Spleen (tissue), 11 donors: ENCODE data around the gene TRIML1. TPM values are rescaled to one million over a fixed set of nuclear protein-coding genes. Genes with fewer than 3 reads are reported as not detected.

Experiments used
- DNase-seq: peaks from one replicate; pipeline ENCODE4 v3.0.0-alpha.2; 2020
- H3K27ac ChIP-seq, 8 donors: fragments of 200-600 bp; sonication (generic) in 7 of 8; 1 replicate in 4 of 8; 2 replicates in 4 of 8; pipeline versions ENCODE4 v1.5.0 to v1.8.0; 2016 to 2021; ENCODE audit warnings: inconsistent platforms in 4 of 8, mild to moderate bottlenecking in 4 of 8, moderate library complexity in 1 of 8
- H3K27me3 ChIP-seq, 7 donors: fragments of 200-600 bp; sonication (generic) in 6 of 7; replicated peaks in 1 of 7; 1 replicate in 4 of 7; 2 replicates in 3 of 7; pipeline versions ENCODE4 v1.5.0 to v1.8.0; 2016 to 2021; ENCODE audit warnings: inconsistent platforms in 3 of 7, mild to moderate bottlenecking in 1 of 7
- H3K36me3 ChIP-seq, 6 donors: fragments of 200-600 bp; sonication (generic) in 5 of 6; 1 replicate in 4 of 6; 2 replicates in 2 of 6; pipeline versions ENCODE4 v1.5.0 to v1.8.0; 2016 to 2021; ENCODE audit warnings: inconsistent platforms in 2 of 6
- H3K4me1 ChIP-seq, 6 donors: fragments of 200-600 bp; sonication (generic) in 5 of 6; 1 replicate in 3 of 6; 2 replicates in 3 of 6; pipeline versions ENCODE4 v1.5.0 to v1.8.0; 2016 to 2021; ENCODE audit warnings: inconsistent platforms in 3 of 6
- H3K4me3 ChIP-seq, 8 donors: fragments of 200-600 bp; sonication (generic) in 7 of 8; 1 replicate in 4 of 8; 2 replicates in 4 of 8; pipeline versions ENCODE4 v1.5.0 to v1.8.0; 2016 to 2021; ENCODE audit warnings: inconsistent platforms in 4 of 8, mild to moderate bottlenecking in 4 of 8, moderate library complexity in 2 of 8
- H3K9me3 ChIP-seq, 8 donors: fragments of 200-600 bp; sonication (generic) in 7 of 8; 1 replicate in 4 of 8; 2 replicates in 4 of 8; pipeline versions ENCODE4 v1.5.0 to v1.8.0; 2016 to 2021; ENCODE audit warnings: inconsistent platforms in 4 of 8
- POLR2A ChIP-seq, 3 donors: fragments of 450-650 bp; IDR thresholded peaks; one replicate each; pipeline ENCODE4 v1.5.1; 2017; ENCODE audit warnings: antibody characterized with exemption in 3 of 3, mild to moderate bottlenecking in 1 of 3
- POLR2AphosphoS5 ChIP-seq, 3 donors: sonication (generic); formaldehyde crosslinking; IDR thresholded peaks; one replicate each; pipeline ENCODE4 v1.5.1; 2017; ENCODE audit warnings: antibody characterized with exemption in 3 of 3
- WGBS, 5 donors: extraction: QIAGEN DNeasy Blood & Tissue Kit in 3 of 5; methylation state at CpG; one replicate each; pipeline versions ENCODE4 v1.1.5 to v1.1.7; 2013 to 2018; 5-methylcytosine and 5-hydroxymethylcytosine counted together
- intact Hi-C: fragments of 100-400 bp; cut with DNase I; formaldehyde crosslinking; loops from one replicate; pipeline ENCODE4 v1.15.0; 2023; ENCODE audit warnings: low total_unique reads
- polyA plus RNA-seq, 3 donors: library from polyadenylated mRNA; stranded (reverse); fragments of 200-250 nt; gene quantifications; one replicate each; pipeline ENCODE4 v1.2.1, GENCODE V29; 2013
- total RNA-seq, 7 donors: library from RNA; depleted of rRNA in 3 of 7; stranded (reverse); fragments of >200 nt in 3 of 7; fragmentation: NEBNext Ultra II Directional in 4 of 7; extraction: Animal tissue kit (Norgen Biotek cat#: 25700) in 4 of 7; gene quantifications; one replicate each; pipeline versions ENCODE4 v1.1.0 to v1.2.1, GENCODE V29; 2016 to 2021
- TF ChIP-seq, protein P1 (sequence below), 11 experiments: fragments of 200-600 bp in 7 of 11; fragments of 450-650 bp in 4 of 11; sonication (generic) in 4 of 11; IDR thresholded peaks in 8 of 11; conservative IDR thresholded peaks in 3 of 11; 1 replicate in 7 of 11; 2 replicates in 4 of 11; pipeline versions ENCODE4 v1.4.0 to v1.8.0; 2016 to 2021; ENCODE audit warnings: antibody characterized with exemption in 11 of 11, inconsistent platforms in 4 of 11, mild to moderate bottlenecking in 1 of 11
- donor health status: healthy with polysubstance abuse.
- donor health status: DM: no; HTN: no; CAD: no; lungs with moderate emphysema.
- donor health status: DM: no; HTN: no; CAD: no.
- donor health status: Bipolar disorder and iron deficiency.
- donor health status: healthy.
- donor health status: DM: no; HTN: no; CAD: no.
- donor health status: DM: yes; HTN: yes; CAD: no.

Gene TRIML1
- total and polyA plus RNA-seq, 10 donors = not detected

DNA sequence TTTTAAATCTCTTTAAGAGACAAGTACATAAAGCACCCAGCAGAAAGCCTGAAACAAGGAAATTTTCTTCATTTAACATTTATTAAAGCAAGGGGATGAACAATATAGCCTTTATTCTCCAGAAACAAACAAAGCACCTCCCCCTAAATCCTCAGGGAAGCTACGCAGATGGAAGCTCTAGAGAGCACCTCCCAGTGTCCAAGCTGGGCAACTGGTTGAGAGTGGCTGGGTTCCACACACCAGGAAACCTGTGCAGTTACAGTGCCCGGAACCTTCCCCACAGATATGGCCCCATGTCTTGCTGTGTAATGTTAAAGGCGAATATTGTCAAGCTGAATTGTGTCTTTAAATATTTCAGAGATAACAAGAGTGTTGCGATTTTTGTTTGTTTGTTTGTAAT lies 8.9 kb upstream of the TRIML1 start:
- no peak for DNase-seq
- Histone ChIP-seq H3K9me3 (peaks cover 0 to 9% (median 2%) of the 10 kb centered on the region in 8 donors), H3K4me3 (no peak overlapping the region), H3K27ac (no peak overlapping the region), H3K4me1 (no peaks in the 10 kb centered on the region), H3K27me3 (no peaks in the 10 kb centered on the region), H3K36me3 (no peaks in the 10 kb centered on the region)
- WGBS, 5 donors = 84 to 91% (median 87%) methylated on average over 4 of the region's 4 CpGs
- intact Hi-C loops = no loop called here
- TF ChIP-seq POLR2AphosphoS5 (IDR thresholded peaks at IDR 0.05) (no peak), POLR2A (IDR thresholded peaks at IDR 0.05) (no peak)
- TF ChIP-seq, protein P1, sequence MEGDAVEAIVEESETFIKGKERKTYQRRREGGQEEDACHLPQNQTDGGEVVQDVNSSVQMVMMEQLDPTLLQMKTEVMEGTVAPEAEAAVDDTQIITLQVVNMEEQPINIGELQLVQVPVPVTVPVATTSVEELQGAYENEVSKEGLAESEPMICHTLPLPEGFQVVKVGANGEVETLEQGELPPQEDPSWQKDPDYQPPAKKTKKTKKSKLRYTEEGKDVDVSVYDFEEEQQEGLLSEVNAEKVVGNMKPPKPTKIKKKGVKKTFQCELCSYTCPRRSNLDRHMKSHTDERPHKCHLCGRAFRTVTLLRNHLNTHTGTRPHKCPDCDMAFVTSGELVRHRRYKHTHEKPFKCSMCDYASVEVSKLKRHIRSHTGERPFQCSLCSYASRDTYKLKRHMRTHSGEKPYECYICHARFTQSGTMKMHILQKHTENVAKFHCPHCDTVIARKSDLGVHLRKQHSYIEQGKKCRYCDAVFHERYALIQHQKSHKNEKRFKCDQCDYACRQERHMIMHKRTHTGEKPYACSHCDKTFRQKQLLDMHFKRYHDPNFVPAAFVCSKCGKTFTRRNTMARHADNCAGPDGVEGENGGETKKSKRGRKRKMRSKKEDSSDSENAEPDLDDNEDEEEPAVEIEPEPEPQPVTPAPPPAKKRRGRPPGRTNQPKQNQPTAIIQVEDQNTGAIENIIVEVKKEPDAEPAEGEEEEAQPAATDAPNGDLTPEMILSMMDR (IDR thresholded peaks at IDR 0.05 in 8 of 11, conservative IDR thresholded peaks at IDR 0.05 in 3 of 11) = no peak

DNA sequence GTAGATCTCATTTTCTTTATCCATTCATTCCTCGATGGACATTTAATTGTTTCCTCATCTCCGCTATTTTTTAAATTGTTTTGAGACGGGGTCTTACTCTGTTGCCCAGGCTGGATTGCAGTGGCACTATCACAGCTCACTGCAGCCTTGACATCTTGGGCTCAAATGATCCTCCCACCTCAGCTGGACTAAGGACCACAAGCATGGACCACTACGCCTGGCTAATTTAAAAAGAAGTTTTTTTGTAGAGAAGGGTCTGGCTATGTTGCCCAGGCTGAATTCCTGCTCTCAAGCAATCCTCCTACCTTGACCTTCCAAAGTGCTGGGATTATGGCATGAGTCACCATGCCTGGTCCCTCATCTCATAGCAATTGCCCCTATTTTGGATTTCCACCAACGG lies 7.0 kb upstream of the TRIML1 start:
- no peak for TF ChIP-seq POLR2A (IDR thresholded peaks at IDR 0.05)
- no peak for TF ChIP-seq POLR2AphosphoS5 (IDR thresholded peaks at IDR 0.05)
- Histone ChIP-seq H3K36me3 (no peaks in the 10 kb centered on the region), H3K27me3 (no peaks in the 10 kb centered on the region), H3K27ac (no peak overlapping the region), H3K9me3 (peaks cover 0 to 14% (median 2%) of the 10 kb centered on the region in 8 donors), H3K4me3 (no peak overlapping the region), H3K4me1 (no peaks in the 10 kb centered on the region)
- intact Hi-C loops = no loop called here
- no peak for DNase-seq
- WGBS, 5 donors = 71 to 94% (median 90%) methylated on average over 5 of the region's 5 CpGs

DNA sequence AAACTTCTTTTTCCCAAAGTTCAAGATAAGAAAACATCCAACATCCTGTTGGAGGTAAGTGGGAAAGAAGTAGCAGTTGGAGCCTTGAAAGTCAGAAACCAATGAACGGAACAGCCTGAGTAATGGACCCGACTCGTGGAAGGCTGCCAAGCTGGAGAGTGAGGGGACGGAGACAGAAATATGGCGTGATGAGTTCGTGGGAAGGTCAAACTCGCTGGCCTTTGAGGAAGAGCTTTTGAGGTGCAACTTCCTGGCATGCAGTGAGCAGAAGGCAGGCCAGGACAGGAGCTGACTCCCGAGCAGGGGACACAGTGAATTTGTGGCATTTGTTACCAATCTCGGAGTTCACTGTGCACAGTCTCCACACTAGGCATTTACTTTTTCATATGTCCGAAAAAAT lies 1.0 kb upstream of the TRIML1 start:
- peaks cover 0 to 24% (median 0%) of the 10 kb centered on the region in 8 donors for H3K9me3 ChIP-seq
- 44 to 69% (median 54%) methylated on average over 10 of the region's 10 CpGs for WGBS, 5 donors
- no peaks in the 10 kb centered on the region for H3K36me3 ChIP-seq
- no peak overlapping the region for H3K27ac ChIP-seq
- H3K4me3 ChIP-seq = no peak overlapping the region
- peaks cover 0 to 5% (median 0%) of the 10 kb centered on the region in 7 donors for H3K27me3 ChIP-seq
- DNase-seq = no peak
- no peak for TF ChIP-seq POLR2A (IDR thresholded peaks at IDR 0.05)
- TF ChIP-seq, protein P1 (IDR thresholded peaks at IDR 0.05 in 8 of 11, conservative IDR thresholded peaks at IDR 0.05 in 3 of 11) = no peak
- TF ChIP-seq POLR2AphosphoS5 (IDR thresholded peaks at IDR 0.05) = no peak
- no peaks in the 10 kb centered on the region for H3K4me1 ChIP-seq
- intact Hi-C loops = no loop called here

DNA sequence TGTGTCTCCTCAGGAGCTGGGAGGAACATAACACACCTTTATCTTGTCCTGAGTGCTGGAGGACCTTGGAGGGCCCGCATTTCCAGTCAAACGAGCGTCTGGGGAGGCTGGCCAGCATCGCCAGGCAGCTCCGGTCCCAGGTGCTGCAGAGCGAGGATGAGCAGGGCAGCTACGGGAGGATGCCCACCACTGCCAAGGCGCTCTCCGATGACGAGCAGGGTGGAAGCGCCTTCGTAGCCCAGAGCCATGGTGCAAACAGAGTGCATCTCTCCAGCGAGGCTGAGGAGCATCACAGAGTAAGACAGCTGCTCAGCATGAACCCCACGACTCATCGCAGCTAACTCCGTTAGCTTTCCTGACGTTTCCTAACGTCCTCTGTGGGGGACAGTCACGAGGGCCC lies 430 bp downstream of the TRIML1 start:
- peaks cover 0 to 5% (median 0%) of the 10 kb centered on the region in 7 donors for H3K27me3 ChIP-seq
- DNase-seq = no peak
- no peak overlapping the region for H3K27ac ChIP-seq
- no peak for TF ChIP-seq POLR2AphosphoS5 (IDR thresholded peaks at IDR 0.05)
- TF ChIP-seq POLR2A (IDR thresholded peaks at IDR 0.05) = no peak
- TF ChIP-seq, protein P1 (IDR thresholded peaks at IDR 0.05 in 8 of 11, conservative IDR thresholded peaks at IDR 0.05 in 3 of 11) = no peak
- intact Hi-C loops = no loop called here
- H3K9me3 ChIP-seq = peaks cover 0 to 26% (median 0%) of the 10 kb centered on the region in 8 donors
- H3K36me3 ChIP-seq = no peaks in the 10 kb centered on the region
- no peaks in the 10 kb centered on the region for H3K4me1 ChIP-seq
- H3K4me3 ChIP-seq = no peak overlapping the region
- 79 to 92% (median 88%) methylated on average over 16 to 19 of the region's 19 CpGs for WGBS, 5 donors

DNA sequence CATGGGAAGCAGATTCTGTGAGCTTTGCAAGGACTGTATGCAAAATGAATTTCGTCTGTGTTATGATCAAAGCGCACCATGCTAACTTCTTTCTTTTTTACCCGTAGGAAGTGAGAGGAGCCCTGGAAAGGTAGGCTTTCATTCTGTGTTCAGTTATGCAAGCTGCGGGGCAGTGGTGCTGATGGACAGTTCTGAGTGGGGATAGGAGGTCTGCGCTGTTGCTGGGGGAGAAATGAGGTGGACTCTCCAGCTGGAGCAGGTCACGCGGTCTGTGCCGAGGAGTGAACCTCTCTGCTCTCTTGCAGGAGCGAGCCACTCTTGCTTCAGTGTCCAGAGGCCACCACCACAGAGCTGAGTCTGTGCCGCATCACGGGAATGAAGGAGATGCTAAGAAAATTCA lies 4.5 kb downstream of the TRIML1 start:
- intact Hi-C loops = no loop called here
- 72 to 83% (median 79%) methylated on average over 11 of the region's 11 CpGs for WGBS, 5 donors

More for the DNA sequence above, 4.5 kb downstream of the TRIML1 start:
- Histone ChIP-seq H3K4me1 (no peaks in the 10 kb centered on the region), H3K27ac (no peak overlapping the region), H3K27me3 (peaks cover 0 to 5% (median 0%) of the 10 kb centered on the region in 7 donors), H3K36me3 (no peaks in the 10 kb centered on the region), H3K9me3 (peaks cover 0 to 28% (median 0%) of the 10 kb centered on the region in 8 donors), H3K4me3 (no peak overlapping the region)
- TF ChIP-seq, protein P1 (IDR thresholded peaks at IDR 0.05 in 8 of 11, conservative IDR thresholded peaks at IDR 0.05 in 3 of 11) = no peak
- DNase-seq = no peak
